ENCODE results near the gene RNU6-8.

The RNU6-8 gene

GRCh38 chr14:32166924-32167323 is 36.1 kb downstream of the RNU6-8 start:
- WGBS, 2 experiments: 89 to 95% methylated on average over 1 of the region's 1 CpG
- Histone ChIP-seq H3K4me1 (ENCODE audit: control insufficient read depth, insufficient read depth, low read length) (no peaks in the 10 kb centered on the region), H3K36me3 (ENCODE audit: control insufficient read depth, insufficient read depth, low read length) (no peaks in the 10 kb centered on the region), H3K9me3 (ENCODE audit: control insufficient read depth, low read length) (no peaks in the 10 kb centered on the region), H3K27me3 (ENCODE audit: control insufficient read depth, insufficient read depth, low read length, poor library complexity, severe bottlenecking) (no peaks in the 10 kb centered on the region), H3K4me3 (ENCODE audit: insufficient read depth, low read depth, low read length) (no peak overlapping the region), H3K27ac (ENCODE audit: insufficient read depth, low read depth, low read length, poor library complexity, severe bottlenecking) (no peak overlapping the region)

DNA sequence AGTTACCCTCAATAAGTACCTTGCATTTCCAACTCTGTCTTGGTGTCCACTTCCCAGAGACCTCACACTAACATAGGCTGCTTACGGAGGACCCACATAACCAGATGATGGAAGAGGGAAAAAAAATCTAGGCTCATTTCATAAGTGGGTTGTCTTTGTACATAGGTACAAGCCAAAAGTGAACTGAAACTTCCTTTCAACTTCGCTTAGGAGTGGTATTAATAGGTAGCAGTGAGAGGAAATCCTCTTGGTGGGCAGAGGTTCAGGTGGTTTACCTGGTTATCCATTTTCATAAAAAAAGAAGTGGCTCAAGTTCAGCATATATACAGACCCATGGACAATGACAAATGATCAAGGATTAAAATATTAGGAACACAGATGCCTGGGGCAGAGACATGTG is 37.0 kb downstream of the RNU6-8 start:
- H3K9me3 ChIP-seq (ENCODE audit: control insufficient read depth, low read length): no peaks in the 10 kb centered on the region
- H3K4me1 ChIP-seq (ENCODE audit: control insufficient read depth, insufficient read depth, low read length): no peaks in the 10 kb centered on the region
- no peaks in the 10 kb centered on the region for H3K27me3 ChIP-seq (ENCODE audit: control insufficient read depth, insufficient read depth, low read length, poor library complexity, severe bottlenecking)
- no peak overlapping the region for H3K27ac ChIP-seq (ENCODE audit: insufficient read depth, low read depth, low read length, poor library complexity, severe bottlenecking)
- no peaks in the 10 kb centered on the region for H3K36me3 ChIP-seq (ENCODE audit: control insufficient read depth, insufficient read depth, low read length)
- H3K4me3 ChIP-seq (ENCODE audit: insufficient read depth, low read depth, low read length): no peak overlapping the region
- WGBS, 2 experiments: 88 to 89% methylated on average over 1 to 2 of the region's 2 CpGs

Measured in ectodermal cell (in vitro differentiated cells).